HL-60 (cell line): ENCODE data around the gene IQGAP2.

Source experiments
- CTCF ChIP-seq: IDR thresholded peaks from one replicate; pipeline ENCODE4 v1.5.1; 2011; ENCODE audit warnings: low read length, control low read depth, inconsistent platforms; ENCODE audit not compliant: insufficient read depth
- GABPA ChIP-seq: IDR thresholded peaks from 2 replicates; pipeline ENCODE4 v1.6.1; 2012; ENCODE audit warnings: low read depth
- POLR2AphosphoS5 ChIP-seq: IDR thresholded peaks from 2 replicates; pipeline ENCODE4 v1.6.1; 2012; ENCODE audit warnings: low read depth
- REST ChIP-seq: IDR thresholded peaks from 2 replicates; pipeline ENCODE4 v1.6.1; 2012; ENCODE audit warnings: low read depth; ENCODE audit not compliant: insufficient replicate concordance
- SPI1 ChIP-seq: IDR thresholded peaks from 2 replicates; pipeline ENCODE4 v1.6.1; 2012; ENCODE audit warnings: low read depth, mild to moderate bottlenecking, borderline replicate concordance

GRCh38 chr5:76490960-76491359, 87.9 kb downstream of the IQGAP2 start:
- no peak for TF ChIP-seq CTCF
- TF ChIP-seq POLR2AphosphoS5: no peak
- no peak for TF ChIP-seq GABPA
- TF ChIP-seq REST: no peak
- no peak for TF ChIP-seq SPI1
